HG03108 (cell line): ENCODE results near the gene CYB561D1.
"Not testable (repeated sequence)": the region's sequence is repeated elsewhere in the genome, so short reads cannot be mapped to it uniquely, and the experiment has no call there.

ENCODE experiments used
- ATAC-seq: cut with Tn5 transposase; IDR thresholded peaks from one replicate; pipeline ENCODE4 v1.9.1; 2021; ENCODE audit warnings: moderate library complexity; ENCODE audit not compliant: unreplicated experiment

The CYB561D1 gene, protein sequence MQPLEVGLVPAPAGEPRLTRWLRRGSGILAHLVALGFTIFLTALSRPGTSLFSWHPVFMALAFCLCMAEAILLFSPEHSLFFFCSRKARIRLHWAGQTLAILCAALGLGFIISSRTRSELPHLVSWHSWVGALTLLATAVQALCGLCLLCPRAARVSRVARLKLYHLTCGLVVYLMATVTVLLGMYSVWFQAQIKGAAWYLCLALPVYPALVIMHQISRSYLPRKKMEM

GRCh38 chr1:109493805-109494539 is at the start of gene CYB561D1:
Gene CYB561D1, plus strand, starts transcription at chr1:109494094. Its CDS starts 46 bp downstream, at chr1:109494140.
- peak; percentile 91 for ATAC-seq

DNA sequence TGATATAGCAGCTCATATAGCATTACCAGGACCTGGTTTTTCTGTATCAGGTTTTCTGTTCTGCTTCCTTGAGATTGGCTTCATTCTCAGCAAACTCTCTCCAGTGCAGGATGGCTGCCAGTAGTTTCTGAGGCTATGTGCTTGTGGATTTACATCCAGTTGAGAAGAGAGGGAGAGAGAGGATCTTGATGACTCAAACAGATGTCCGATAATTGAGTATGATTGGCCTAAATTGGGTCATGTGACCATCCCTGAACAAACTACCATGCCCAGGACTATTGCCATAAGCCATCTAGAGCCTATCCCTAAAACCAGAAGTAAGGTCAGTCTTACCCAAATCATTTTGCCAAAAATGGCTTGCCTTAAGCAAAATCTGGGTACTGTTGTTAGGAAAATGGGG is 49.5 kb upstream of the CYB561D1 start:
- no peak for ATAC-seq

- ATAC-seq = not testable (repeated sequence)
Measured at GRCh38 chr1:109445949-109446695, 47.8 kb upstream of the CYB561D1 start.

- no peak for ATAC-seq
Measured at GRCh38 chr1:109447524-109447923, 46.4 kb upstream of the CYB561D1 start.

- no peak for ATAC-seq
Measured at GRCh38 chr1:109454497-109455133, 39.3 kb upstream of the CYB561D1 start.

DNA sequence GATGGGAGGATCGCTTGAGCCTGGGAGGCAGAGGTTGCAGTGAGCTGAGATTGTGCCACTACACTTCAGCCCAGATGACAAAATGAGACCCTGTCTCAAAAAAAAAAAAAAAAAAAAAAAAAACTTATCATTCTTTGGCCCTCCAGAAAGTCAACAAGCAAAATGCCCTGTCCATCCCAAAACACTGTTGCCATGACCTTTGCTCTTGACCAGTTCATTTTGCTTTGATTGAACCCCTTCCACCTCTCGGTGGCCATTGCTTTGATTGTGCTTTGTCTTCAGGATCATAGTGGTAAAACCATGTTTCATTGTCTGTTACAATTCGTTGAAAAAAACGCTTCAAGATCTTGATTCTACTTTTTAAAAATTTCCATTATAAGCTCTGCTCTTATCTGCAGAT is 36.1 kb upstream of the CYB561D1 start:
- no peak for ATAC-seq

GRCh38 chr1:109466125-109466451 is 27.8 kb upstream of the CYB561D1 start:
- no peak for ATAC-seq

DNA sequence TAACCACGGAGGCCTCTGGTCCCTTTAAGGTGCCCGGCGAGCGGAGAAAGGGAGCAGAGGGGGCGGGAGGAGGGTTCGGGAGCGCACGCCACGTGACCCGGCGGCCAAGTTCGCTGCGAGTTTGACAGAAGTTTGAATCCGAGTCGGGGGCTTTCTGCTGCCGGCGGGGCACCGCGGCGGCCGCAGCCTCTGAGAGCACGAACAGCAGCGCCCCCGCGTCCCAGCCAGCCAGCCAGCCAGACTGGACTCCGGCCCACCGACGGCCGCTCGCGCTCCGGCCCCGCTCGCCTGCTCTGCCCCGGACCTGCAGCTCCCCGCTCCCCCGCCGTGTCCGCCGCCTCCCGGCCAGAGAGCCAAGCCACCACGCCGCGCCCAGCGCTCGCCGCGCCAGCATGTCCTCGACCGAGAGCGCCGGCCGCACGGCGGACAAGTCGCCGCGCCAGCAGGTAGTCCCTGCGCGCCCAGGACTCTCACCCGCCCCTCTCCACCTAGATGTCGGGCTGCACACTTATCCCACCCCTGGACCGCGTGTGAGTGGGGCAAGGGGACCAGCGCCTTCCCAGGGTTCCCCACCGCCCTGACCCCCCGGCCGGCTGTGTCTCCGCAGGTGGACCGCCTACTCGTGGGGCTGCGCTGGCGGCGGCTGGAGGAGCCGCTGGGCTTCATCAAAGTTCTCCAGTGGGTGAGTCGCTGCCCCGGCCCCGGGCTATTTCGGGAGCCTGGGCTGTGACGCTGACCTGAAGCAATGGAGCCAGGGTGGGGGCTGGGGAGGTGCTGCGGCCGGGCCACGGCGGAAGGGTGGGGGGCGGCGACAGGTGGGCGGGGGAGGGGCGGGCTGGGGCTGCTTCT is 27.2 kb upstream of the CYB561D1 start, which contains the start of gene SYPL2:
Gene SYPL2, plus strand, starts transcription at position 95 of the 849 bp plus-strand sequence. Its CDS starts 298 bp downstream, at position 393.
- ATAC-seq = no peak

GRCh38 chr1:109467301-109467777 is 26.6 kb upstream of the CYB561D1 start:
- no peak for ATAC-seq

DNA sequence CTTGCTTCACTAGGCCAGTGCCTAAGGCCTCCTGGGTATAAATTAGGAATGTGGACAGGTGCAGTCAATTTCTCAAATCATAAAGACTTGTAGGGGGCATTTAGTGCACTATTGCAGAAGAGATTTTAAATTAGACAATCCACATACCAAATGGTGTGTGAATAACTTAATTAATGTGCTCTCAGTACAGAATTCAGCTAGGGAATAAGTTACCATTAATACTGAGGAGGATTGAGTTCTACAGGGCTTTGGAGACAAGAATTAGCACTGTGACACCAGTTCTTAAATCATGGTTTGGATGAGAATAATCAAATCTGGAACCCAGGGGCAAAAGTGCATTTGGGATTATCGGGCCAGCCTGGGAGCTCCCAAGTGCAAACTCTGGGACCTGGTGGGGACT is 25.8 kb upstream of the CYB561D1 start:
- ATAC-seq = no peak

DNA sequence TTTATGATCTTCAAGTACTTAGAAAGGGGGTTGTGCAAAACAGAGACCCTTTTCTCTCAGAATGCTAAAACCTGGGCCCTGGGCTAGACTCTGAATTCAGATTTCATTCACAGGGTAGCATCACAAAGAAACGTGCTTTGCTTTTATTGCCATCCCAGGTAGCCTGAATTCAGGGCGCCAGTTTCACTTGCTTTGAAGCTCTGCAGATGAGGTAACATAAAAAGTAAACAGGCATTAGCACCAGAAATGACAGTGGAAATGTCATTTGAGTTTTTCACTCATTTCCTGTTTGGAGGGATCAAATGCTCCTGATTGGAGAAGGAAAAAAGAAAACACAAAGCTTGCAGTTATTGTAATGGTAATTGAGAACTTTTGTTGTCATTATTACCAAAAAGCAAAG is 25.0 kb upstream of the CYB561D1 start:
- no peak for ATAC-seq

- no peak for ATAC-seq
Measured at GRCh38 chr1:109470245-109470644, 23.6 kb upstream of the CYB561D1 start.

DNA sequence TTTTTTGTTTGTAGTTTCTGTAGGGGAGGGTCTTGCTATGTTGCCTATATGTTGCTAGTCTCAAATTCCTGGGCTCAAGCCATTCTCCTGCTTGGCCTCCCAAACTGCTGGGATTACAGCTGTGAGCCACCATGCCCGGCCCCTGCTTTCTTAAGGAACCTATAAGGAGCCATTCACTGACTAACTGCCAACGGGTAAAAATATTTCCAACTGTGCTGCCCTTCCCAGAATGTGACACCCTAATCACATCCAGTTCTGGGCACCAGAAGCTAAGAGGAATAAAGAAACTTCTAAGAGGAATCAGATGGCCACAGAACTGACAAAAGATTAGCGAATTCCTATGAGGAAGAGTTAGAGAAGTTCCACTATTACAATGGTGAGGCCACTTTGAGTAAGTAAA is 21.1 kb upstream of the CYB561D1 start:
- no peak for ATAC-seq

GRCh38 chr1:109473284-109474057 is 20.4 kb upstream of the CYB561D1 start:
- not testable (repeated sequence) for ATAC-seq

- no peak for ATAC-seq
Measured at GRCh38 chr1:109474697-109475096, 19.2 kb upstream of the CYB561D1 start.

DNA sequence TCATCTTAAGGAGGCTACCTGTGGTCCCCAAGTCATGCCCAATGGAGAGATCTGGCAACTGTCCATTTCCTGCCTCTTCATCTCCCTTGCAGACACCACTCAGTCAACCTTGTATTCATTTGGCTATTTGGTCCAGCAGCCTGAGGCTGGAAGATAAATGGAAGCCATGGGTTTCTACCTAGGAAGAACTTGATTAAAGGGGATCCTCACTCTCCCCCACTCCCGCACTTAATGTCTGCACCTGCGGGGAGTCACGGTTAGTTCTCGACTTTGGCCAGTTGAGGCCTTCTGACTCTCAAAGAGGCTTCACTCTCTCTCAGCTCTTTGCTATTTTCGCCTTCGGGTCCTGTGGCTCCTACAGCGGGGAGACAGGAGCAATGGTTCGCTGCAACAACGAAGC is 18.6 kb upstream of the CYB561D1 start:
- ATAC-seq = no peak

DNA sequence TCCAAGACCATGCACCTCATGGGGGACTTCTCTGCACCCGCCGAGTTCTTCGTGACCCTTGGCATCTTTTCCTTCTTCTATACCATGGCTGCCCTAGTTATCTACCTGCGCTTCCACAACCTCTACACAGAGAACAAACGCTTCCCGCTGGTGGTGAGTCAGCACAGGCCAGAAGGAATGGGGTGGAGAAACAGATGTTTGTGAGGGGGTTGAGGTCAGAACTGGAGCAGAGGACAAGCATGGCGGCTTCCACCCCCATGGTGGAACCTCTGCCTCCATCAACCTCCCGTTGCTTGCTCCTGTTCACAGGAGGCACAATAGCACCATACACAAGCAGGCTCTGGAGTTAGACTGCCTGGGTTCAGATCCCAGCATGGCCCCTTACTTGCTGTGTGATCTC is 17.1 kb upstream of the CYB561D1 start:
- no peak for ATAC-seq

DNA sequence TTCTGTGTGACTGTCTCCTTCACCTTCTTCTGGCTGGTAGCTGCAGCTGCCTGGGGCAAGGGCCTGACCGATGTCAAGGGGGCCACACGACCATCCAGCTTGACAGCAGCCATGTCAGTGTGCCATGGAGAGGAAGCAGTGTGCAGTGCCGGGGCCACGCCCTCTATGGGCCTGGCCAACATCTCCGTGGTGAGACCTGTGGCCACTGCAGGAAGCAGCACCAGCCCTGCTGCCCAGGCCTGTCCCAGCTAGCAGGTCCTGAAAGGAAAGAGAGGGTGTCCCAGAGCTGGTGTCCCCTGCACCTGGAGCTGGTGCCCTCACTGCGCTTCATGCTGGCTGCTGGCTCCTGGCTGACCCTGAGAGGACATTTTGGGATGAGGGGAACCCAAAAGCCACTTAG is 16.1 kb upstream of the CYB561D1 start:
- no peak for ATAC-seq

GRCh38 chr1:109478806-109479205 is 15.1 kb upstream of the CYB561D1 start:
- ATAC-seq = no peak

- no peak for ATAC-seq
Measured at GRCh38 chr1:109479311-109479710, 14.6 kb upstream of the CYB561D1 start.
